HG03066 (cell line): ENCODE data around the gene OR2T35.
"Not testable (repeated sequence)": the region's sequence is repeated elsewhere in the genome, so short reads cannot be mapped to it uniquely, and the experiment has no call there.

Source experiments
- ATAC-seq: cut with Tn5 transposase; IDR thresholded peaks from one replicate; pipeline ENCODE4 v1.9.1; 2021; ENCODE audit warnings: low read depth; ENCODE audit not compliant: unreplicated experiment

The OR2T35 gene, protein sequence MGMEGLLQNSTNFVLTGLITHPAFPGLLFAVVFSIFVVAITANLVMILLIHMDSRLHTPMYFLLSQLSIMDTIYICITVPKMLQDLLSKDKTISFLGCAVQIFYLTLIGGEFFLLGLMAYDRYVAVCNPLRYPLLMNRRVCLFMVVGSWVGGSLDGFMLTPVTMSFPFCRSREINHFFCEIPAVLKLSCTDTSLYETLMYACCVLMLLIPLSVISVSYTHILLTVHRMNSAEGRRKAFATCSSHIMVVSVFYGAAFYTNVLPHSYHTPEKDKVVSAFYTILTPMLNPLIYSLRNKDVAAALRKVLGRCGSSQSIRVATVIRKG

DNA sequence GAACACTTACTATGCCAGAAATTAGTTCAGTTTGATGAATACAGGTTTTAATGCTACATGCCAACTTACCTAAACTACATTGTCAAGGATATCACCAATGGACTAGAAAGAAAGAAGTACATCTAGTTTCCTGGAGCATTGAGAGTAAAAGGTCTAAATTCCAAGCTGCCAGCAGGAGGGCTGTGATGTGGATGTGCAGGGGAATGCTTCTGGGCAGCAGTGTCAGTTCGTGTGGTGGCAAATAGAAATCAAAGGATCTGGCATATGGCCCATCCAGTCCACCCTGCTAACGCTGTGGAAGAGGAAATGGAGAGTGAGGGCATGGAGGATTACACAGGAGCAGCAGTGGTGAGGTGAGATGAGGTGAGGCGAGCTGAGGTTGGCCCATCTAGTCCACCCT, at the start of gene OR2T35:
OR2T35 (minus strand) TSS at position 101 of the 400 bp plus-strand sequence. CDS start 6,020 bp downstream, outside the sequence.
- not testable (repeated sequence) for ATAC-seq

DNA sequence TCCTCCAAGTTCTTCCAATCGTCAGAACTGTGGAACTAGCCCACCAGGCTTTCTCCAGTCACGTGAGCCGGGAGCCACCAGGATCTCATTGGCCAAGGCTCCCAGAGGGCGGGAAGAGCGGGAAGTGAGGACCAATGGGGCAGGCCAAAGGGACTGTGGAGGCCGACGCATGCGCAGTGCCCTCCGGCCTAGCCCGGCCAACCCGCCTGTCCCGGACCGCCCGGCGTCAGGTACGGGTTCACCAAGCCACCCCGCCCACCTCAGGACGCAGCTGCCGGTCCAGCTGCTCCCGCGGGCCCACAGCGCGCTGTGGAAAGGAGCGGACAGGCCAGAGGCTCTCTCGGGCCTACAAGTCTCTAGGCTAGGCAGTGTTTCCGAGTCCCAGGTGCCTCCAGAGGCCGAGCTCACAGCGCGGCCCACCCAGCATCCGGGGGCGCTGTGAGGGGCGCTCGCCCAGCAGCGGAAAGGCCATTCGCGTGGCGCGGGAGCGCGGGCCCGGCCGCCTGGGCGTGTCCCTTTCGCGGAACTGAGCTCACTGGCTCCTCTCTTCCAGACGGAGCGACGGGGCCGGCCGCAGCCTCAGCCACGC, 46.6 kb upstream of the OR2T35 start:
- no peak for ATAC-seq

DNA sequence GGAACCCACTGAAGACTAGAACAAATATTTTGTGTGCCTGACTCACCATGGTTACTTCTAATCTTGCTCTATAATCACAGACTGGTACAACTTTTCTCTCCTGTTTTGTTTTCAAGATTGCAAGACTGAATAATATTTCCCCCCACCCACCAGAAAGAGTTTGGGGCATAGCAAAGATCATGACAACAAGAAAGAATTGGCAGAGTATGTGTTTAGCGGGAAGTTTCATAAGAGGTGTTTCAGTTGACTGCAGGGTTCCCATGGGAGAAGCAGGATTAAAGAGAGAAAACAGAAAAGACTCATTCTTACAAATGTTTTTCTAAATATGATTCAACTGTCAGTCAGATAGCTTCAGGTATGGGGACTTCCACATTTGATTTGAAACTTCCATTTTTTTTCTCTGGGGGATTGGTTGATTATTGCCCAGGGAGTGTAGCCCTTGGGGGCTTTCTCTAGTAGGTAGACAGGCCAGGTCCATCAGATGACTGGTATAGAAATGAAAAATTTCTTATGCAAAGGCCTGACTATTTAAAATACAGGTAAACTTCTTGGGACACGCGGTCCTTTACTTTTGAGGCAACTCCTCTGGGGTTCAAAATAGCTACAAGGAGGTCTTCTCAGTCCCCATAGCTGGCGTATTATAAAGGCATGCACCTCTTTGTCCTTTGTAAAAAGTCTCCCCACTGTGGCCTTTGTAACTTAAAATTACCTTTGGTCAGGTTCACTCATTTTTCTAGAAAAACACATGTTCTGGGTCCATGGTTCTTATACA, 43.6 kb upstream of the OR2T35 start:
- peak; percentile 51 for ATAC-seq

DNA sequence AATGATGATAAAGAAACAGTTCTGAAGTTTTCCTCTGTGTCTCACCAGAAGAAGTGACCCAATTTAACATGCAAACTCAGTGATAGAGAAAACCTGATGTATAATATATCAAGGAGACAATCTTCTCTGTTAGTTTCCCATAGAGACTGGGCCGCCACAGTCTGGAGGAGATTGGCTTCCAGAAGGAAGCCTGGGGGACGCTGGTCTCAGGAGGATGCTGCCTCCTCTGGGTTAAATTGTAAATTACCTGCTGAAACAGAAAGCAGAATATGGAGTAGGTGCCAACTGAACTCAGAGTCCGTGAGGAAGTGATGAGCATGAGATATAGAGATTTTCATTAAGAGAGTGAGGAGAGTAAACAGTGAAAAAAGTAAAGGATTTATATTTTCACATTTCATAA, 41.7 kb upstream of the OR2T35 start:
- ATAC-seq: peak; percentile 88

DNA sequence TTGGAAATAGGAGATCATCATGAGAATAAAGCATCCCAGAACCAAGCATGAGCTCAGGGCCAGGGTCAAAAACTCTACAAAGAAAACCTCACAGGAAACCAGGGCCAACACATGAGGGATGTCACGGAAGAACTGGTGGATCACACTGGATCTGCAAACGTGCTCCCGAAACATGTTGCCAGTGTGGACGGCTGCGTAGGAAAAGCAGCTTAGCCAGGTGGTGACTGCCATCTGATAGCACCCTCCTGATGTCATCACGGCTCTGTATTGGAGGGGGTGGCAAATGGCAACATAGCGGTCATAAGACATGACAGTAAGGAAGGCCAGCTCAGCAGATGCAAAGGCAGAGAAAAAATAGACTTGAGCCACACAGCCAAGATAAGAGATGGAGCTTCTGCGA, 36.6 kb upstream of the OR2T35 start:
- ATAC-seq: no peak

DNA sequence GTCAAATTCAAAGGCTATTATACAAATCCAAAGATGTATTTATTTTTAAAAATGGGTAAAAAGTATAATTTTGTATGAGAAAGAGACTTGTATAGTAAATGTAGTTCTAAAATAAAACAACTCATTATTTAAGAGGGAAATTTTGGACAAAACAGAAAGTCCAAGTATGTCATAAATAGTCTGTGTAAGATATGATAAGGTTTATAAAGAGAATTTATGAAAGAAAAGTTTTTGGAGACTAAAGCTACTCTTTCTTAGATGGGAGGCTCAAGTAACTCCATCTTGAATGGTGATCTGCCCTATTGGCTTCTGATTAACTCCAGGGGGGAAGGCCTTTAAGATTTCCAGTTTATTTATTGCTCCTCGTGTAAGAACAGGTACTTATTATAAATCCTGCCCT, 24.9 kb upstream of the OR2T35 start:
- no peak for ATAC-seq

DNA sequence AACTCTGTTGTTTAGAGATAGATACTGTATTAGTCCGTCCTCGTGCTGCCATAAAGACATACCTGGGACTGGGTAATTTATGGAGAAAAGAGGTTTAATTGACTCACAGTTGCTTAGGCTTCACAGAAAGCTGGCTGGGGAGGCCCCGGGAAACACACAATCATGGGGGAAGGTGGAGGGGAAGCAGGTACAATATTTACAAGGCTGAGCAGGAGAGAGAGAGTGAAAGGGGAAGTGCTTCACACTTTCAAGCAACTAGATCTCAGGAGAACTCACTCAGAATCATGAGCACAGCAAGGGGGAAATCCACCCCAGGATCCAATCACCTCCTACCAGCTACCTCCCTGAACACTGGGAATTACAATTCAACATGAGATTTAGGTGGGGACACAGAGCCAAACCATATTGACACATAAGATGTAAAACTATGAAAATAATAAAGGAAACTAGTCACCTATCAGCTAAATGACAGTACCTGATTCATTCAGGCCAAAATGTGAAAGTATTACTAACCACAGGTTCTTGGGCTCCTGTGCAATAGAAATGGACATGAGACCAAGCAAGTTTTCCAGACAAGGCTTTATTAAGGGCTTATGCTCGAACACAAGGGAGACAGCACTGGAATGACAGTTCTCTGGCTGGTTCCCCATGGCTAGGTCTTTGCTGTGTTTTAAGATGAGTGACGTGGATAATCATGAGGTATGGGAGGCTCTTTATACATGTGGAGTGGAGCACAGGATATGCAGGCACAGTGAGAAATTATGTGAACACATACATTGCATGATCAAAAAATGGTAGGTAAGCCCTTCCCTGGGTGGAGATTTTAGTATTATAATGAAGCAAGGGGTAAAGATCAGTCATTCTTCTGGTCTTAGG, 18.6 kb upstream of the OR2T35 start:
- peak; percentile 96 for ATAC-seq

DNA sequence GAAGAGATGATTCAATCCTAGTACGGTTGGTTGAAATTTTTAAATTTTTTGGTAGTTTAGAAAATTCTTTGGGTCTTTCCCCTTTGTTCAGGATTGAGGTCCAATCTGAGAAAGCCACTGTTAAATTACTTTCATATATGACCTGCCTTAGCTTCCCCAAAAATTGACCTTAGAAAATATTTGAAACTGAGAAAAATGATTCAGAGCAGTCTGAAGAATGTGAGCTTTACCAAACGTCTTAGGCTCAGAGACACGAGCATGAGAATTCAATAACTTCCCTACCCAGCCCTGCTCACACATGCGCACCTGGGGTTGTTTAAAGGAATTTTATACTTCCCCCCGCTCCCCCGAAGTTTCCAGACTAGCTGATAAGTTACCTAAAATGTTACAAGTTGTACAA, 11.7 kb upstream of the OR2T35 start:
- not testable (repeated sequence) for ATAC-seq

DNA sequence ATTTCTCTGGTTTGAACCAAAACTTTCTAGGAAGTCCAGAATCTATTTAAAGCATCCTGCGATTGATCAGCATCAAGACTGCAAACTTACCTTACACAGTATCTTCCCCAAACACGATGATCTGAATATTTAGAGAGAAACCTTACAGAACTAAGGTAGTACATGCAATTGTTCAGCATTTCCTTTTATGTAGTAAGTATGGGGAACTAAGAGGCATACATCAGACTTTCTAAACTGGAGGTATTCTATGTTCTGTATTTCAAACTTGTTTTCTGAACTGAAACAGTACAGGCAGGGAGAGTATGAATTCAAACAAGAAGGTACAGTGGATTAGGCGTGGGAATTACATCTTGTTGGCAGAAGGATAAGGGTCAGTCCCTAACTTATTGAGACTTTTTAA, 10.3 kb upstream of the OR2T35 start, which contains the start of gene OR2T27:
OR2T27 (minus strand) TSS at position 175 of the 400 bp plus-strand sequence. CDS start 4,644 bp downstream, outside the sequence.
- not testable (repeated sequence) for ATAC-seq

DNA sequence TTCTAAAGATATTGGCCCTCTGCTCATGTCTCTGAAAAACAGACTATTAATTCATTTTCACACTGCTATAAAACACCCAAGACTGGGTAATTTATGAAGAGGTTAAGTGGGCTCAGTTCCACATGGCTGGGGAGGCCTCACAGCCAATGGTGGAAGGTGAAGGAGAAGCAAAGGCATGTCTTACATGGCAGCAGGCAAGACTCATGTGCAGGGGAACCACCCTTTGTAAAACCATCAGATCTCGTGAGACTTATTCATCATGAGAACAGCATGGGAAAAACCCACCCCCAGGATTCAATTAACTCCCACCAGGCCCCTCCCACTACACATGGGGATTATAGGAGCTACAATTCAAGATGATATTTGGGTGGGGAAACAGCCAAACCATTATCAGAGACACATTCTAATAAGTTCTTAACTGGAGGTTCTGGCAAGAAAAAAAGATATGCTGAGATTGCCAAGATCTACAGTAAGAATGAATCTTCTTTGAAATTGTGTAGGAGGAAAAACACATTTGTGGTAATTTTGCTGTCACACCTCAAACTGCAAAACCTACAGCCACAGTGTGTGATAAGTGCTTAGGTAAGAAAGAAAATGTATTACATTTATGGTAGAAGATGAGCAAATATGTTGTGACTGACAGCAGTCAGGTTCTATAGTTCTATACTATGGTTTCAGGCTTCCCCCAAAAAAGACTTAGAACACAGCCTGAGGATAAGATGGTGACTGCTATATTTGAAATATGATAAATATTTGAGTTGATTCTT, 3.9 kb upstream of the OR2T35 start:
- not testable (repeated sequence) for ATAC-seq

DNA sequence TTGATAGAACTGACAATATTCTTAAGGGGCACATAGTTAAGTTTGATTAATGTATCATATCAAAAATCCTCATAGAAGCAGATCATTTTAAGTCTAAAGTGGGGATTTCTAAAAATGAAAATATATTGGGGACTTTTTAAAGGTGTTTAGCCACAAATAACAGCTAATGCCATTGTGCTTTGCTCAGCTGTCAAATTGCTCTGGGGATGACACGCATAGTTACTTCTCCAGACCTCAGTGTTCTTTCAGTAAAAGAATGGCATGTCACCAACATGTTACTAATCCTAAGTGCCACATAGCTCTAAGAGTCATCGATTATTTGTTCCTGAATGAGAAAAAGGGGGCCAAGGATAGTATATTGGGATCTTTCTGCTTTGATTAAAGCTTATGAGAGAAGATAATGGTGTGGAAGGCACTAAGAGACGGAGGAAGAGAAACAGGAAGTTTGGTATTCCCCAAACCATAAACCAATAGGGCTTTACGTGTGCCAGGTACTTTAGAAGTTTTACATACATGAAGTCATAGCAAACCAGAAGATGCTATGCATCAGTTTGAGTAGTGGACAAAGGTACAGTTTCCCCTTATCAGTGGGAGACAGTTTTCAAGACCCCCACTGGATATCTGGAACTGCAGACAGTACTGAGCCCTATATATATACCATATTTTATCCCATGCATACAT, 2.0 kb downstream of the OR2T35 start:
- peak; percentile 47 for ATAC-seq

DNA sequence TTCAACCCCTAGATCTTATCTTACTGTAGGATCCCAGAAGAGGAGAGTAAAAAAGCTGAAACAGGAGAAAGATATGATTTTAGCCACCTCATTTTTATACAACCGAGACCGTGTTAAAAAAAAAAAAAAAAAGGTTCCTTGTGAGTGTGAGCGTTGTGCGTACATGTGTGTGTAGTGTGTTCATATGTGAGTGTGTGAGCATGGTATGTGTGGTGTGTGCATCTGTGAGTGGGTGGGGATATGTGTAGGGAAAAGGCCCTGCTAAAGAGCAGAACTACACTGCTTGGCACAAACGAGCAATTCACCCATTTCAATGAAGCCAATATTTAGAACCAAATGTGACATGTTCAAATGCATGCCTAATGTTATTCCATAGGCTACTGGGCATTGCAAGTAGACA, 3.5 kb downstream of the OR2T35 start:
- ATAC-seq: not testable (repeated sequence)

DNA sequence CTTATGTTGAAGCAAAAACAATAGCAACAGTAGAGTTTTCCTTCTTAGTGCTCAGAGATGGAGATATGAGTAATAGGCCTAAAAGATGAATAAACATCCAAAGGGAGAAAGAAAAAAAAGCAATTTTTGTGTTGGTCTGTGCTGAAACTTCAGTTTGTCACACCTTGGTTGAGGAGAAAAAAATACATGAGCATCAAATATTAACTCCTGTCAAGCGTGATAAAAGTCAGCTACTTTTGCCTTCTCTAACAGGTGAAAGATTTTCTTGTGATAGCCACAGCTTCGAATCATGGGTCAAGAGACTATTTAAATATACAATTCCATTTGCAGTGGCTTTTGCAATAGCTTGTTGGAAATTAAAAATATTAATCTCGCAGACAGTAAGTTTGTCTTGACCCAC, 4.2 kb downstream of the OR2T35 start:
- ATAC-seq: peak; percentile 46

DNA sequence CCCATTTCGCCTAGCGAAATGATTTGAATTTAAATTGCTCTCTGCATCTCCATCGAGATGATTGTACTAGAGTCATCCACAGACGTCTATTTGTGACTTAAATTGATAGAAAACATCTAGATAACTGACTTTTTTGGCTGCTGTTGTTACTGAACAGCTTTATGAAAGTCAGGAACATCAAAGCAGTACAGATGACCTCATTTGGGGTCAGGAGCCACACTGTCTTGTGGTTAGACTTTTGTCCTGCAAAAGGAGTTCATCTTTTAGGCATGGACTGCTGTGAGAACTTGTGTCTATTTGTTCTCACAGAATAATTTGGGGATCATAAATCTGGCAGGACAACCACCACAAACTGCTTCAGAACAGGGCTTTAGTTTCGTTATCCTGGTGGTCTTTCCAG, 5.4 kb downstream of the OR2T35 start:
- not testable (repeated sequence) for ATAC-seq

DNA sequence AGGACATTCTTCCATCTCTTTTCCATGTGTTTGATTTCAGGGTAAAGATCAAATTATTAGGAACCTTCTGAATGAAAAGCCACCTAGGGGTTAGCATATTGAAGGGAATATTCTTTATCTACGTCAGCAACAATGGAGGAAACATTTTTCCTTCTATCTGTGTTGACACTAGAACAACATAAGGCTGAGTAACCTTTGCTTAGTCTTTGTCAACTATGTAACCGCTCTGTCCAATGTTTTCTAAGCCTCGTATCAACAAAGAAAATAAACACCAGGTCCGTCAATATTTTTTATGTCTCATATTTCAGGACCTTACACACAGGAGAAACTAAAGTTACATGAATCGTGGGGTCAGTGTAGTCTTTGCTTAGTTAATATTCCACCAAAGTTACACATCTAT, 8.5 kb downstream of the OR2T35 start:
- not testable (repeated sequence) for ATAC-seq

DNA sequence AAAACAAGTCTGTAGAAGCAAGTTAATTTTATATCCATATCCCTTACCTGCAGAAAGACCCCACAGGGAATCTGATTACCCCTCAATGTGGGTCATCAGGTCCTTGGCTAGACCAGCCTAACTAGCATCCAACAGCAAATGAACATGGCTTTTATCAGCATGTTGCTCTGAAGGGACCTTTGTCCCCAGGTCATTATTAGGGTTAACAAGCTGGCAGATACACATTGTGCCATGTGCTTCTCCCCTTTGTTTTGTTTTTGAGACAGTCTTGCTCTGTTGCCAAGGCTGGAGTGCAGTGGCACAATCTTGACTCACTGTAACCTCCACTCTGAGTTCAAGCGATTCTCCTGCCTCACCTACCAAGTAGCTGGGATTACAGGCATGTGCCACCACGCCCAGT, 10.1 kb downstream of the OR2T35 start, which contains the start of gene OR2T11:
OR2T11 (minus strand) TSS at position 101 of the 400 bp plus-strand sequence. CDS start 7,963 bp downstream, outside the sequence.
- ATAC-seq: not testable (repeated sequence)

DNA sequence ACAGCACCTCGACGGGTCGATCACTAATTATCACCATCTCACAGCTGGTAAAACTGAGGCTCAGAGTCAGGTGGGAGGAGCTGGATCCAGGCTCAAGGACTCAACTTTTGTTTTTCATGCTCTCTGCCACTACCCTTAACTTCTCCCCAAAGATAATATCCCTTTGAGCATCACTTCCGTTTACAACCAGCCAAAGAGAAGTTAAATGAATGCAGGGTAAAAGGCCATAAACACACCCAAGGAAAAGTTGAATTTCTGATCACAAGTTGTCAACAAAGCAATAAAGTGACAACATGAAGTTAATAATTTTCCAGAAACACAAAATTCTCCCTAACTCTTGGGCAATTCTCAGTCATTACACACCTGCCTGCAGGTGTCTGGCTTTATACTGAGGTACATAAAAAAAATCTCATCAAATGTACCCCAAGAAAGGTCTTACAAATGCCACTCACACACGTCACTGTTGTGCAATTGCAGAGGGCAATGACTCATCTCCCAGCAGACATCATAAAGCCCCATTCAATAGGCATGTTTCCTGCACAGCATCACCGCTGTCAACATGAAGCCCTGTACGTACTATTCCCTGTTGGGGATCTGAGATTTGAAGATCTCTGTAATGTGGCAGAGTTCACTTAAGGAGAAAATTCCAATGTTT, 13.6 kb downstream of the OR2T35 start:
- ATAC-seq: no peak

DNA sequence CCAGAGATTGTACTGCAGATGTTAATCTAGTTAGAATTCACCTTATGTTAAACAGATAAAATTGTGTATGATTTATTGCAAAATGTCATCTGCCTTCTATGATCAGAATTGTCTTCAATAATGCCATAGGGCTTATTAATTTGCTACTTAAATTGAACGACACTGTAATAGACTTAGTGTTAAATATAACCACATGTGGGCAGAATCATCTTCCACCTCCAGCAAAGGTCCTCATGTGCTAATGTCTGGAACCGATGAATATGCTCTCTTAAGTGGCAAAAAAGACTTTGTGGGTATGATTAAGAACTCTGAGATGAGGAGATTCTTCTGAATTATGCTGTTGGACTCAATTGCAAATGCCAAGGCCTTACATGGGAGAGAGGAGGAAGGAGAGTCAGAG, 14.5 kb downstream of the OR2T35 start:
- no peak for ATAC-seq
